Measurements from ENCODE around the gene PARD3.

The PARD3 gene

DNA sequence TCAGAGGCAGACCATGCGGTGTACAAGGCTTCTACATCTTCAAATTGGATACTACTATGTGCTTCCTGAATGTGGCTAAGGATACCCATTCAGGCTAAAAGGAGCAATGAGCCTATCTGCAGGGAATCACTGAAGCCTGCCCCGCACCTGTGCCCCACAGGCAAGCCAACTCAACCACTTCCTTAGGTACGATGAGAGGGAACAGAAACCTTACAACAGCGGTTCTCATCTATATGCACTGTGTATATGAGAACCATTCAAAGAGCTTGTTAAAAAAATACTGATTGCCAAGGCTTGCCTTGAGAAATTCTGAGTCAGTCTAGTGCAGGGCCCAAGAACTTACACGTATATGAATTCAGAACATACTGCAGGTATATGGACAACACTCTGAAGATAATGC is 679.6 kb downstream of the PARD3 start:
- DNase-seq: no peak

- no peak for DNase-seq
These were observed 680.5 kb downstream of the PARD3 start for GRCh38 chr10:34134602-34135001.

DNA sequence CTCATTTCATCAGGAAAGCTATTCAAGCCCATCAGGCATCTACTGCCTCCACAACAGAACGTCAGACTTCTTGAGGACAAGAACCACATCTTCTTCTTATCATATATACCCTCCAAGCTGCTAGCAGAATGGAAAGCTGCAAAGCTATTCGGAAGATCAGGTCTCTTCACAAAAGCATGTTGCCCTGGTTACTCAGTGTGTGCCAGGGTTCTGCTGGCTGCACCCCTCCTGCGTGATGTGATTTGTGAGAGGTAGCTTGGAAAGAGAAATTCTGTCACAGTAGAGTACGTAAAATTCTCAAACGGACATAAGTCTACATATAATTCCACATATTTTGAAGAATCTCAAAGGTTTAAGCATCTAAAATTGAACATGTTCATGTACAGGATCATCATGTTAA is 681.7 kb downstream of the PARD3 start:
- no peak for DNase-seq

- no peak for DNase-seq
These were observed 683.9 kb downstream of the PARD3 start for GRCh38 chr10:34131152-34131551.

DNA sequence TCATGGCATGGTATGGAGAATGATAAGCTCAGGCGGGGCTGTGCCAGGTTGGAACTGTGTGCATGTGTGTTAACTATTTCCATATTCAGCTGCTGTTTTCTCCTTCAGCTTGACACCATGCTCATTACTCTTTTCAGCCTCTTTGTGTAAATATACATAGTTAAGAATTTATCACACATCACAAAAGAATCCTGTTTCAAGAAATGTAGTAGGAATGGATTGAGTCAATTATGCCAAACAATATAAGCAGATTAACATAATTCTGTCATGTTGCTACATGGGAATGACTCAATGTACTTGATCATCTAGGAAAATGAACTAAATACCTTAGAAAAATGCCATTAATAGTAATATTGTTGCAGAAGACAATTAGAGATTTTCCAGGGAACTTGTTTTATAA is 687.4 kb downstream of the PARD3 start:
- no peak for DNase-seq

DNA sequence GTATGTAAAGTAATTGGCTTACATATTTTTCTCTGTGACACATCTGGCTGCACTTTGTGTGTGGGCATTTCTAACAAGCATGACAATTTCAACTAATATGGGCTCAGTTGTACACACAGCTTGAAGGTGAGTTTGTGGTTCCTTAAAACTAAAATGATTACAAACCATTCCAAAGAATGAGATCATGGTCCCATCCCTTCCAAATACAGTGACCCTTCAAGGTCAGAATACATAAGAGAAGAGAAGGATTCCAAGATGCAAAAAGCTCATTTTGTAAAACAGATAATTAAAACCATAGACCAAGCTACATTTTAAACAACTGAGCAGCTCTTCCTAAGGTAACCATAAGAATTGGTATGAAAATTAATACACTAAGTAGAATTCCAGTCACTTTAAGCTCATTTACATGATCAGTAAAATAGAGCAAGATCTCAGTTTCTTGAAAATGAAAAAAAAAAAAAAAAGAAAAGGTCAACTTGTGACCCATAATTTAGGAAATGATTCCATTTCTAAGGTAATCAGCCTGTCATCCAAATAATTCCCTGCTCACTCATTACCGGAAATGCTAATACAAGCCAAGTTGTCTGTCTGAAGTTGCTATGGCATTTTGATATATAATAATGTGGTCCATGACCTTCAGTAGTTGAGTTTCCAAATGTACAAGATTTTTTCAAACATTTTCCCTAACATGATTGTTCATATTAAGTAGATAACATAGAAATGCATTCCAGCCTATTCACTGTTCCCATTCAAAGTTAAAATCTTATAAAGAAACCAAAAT is 688.5 kb downstream of the PARD3 start:
- DNase-seq: no peak

GRCh38 chr10:34125702-34126101 is 689.4 kb downstream of the PARD3 start:
- DNase-seq: no peak

GRCh38 chr10:34124522-34125035 is 690.5 kb downstream of the PARD3 start:
- no peak for DNase-seq

- no peak for DNase-seq
These were observed 693.1 kb downstream of the PARD3 start for GRCh38 chr10:34121781-34122622.

- DNase-seq: no peak
These were observed 693.9 kb downstream of the PARD3 start for GRCh38 chr10:34121125-34121753.

DNA sequence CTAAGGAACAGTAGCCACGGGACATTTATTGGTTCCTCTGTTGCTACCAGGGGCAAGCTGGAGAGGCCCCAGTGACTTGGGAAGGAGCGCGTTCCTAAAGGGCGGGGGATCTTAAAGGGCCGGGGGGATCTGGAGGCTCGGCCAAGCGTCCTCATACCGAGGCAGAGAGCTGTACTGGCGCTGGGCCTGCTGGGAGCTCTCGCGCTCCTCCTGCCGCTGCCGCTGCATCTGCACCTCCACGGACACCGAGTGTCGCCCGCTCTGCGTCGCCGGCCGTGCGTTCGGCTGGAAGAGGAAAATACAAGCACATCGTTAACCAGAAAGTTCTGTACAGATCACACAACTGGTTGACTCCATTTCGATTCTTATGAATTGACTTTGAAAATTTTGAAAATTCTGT is 695.6 kb downstream of the PARD3 start:
- DNase-seq: no peak

DNA sequence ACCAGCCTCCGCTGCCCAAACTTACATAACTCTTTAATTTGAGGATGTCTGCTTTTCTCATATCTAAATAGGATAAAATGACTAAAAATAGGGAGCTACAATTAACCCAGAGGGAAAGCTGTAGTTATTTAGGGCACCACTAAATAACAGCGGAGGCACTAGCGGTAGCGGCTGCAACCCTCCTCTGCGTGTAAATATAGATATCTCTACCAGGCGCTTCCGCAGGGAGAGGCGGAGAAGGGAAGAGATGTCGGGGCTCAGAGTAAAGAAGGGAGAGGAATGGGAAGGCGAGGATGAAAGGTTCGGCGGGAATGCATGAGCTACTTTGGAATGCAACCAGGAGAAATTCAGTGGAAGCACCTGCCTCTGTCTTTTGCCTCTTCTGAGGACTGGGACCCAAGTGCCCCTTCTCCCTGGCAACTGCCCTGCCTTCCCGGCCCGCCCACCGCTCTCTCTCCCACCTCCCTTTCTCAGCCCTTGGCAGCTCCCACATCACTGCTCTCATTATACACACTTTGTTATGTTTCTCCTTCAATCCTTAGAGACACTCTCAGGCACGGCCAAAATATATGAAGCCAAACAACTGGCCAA is 698.3 kb downstream of the PARD3 start:
- no peak for DNase-seq

GRCh38 chr10:34116220-34116641 is 698.9 kb downstream of the PARD3 start:
- no peak for DNase-seq

DNA sequence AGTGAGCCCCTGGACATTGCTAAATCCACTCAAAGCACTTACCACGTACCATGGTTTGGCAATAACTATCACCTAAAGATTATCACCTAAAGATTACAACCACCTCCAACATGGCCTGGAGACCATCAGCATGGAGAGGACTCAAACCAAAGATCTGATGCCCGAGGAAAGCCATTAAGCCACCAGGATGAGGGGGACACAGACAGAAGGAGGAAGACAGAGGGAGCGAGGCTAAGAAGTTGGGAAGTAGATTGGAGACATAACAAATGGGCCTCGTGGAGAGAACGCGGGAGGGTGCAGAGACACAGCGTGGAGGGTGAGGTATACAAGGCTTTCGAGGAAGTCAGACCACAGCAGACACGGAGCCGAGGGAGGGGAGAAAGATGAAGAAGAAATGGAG is 700.2 kb downstream of the PARD3 start:
- DNase-seq: no peak

DNA sequence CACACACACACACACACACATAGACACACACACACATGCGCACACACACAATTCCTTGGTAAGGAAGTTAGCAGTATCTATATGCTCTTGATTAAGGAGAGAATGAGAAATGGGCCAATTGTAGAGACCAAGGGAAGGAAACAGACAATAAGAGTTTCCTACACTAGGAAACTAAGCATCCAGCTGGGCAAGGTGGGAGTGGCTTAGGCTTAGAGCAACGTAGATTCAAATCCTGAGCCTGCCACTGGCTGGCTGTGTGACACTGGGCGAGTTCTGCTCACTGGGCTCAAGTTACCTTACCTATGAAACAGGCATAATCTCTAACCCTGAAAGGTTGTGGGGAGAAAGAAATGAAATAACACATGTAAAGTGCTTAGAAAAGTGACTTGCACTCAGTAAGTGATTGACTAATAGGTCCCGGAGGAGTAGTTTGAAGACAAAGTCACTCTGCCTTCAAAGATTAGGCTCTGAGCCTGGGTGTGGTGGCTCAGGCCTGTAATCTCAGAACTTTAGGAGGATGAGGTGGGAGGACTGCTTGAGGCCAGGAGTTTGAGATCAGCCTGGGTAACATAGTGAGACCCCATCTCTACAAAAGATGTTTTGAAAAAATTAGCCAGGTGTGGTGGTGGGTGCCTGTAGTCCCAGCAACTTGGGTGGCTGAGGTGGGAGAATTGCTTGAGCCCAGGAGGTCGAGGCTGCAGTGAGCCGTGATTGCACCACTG is 701.4 kb downstream of the PARD3 start:
- DNase-seq: no peak

DNA sequence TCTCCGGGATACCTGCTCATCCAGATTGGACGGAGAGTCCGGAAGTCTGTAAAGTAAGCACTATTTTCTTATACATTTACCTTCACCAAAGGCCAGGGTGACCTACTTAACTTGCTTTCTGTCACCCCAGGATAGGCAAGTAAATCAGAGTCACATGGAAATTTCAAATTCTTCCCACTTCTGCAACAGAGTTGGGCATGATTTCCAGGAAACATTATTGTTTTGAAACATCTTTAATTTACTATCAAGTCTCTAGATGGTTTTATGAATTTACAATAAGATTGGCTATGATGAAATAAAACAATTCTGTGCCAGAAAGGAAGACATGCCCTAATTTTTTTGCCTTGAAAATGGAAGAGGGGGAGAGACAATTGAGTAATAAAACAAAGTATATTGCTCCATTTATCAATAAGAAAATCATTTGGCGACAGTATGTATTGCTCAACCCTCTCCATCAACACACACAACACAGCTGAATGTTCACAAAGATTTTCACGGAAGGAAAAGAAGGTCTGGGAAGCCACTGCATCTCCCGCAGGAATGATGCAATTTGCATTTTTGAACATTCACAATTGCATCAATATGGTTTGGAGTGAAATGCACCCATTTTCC is 702.8 kb downstream of the PARD3 start:
- DNase-seq: no peak

DNA sequence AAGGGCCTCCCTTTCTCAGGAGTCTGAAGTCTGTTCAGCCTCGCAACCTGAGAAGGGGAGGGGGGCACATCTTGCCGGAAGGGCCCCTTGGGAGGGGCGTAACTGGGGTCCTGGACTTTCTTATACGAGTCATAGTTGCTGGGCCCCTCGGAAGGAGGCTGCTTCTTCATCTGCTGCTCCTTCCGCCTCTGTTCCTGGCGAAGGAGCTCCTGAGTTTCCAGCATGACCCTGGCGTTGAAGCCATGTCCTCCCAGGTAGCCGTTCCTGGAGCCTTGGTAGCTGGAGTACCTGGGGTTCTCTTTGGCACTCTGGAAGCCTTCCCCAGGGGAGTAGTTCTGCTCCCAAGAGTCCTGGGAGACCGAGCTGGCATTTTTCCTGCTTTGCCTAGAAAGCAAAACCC is 703.9 kb downstream of the PARD3 start:
- no peak for DNase-seq

DNA sequence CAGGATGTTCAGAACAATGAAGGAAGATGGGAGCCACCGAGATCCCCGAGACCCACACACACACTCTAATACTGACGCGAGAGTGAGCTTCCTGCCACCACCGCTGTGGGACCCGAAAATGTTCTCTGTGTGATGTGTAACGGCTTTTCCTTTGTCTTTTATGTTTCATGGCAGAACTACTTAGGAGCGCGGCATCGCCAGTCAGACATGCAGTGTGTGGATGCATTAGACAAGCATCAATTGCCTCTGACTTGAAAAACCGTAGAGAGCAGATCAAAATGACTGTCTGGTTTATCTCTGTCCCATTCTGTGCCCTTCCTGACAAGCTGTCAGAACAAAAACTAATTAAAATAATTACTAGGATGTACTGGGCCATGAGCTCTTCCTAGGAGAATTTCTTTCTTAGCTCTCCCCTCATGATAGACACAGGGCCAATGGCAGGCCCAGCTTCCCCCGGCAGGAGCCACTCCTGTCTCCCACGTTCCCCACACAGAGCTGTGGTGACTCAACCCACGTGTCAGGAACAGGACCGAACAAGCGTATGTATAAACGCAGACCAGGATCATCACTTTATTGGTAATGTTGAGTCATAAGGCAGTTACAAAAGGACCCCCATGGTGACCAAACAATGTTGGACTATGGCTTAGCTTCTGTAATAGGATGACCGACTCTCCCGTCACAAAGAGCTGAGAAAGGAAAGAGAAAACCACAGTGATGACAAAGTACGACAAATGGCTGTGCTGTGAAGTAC is 705.0 kb downstream of the PARD3 start:
- no peak for DNase-seq

DNA sequence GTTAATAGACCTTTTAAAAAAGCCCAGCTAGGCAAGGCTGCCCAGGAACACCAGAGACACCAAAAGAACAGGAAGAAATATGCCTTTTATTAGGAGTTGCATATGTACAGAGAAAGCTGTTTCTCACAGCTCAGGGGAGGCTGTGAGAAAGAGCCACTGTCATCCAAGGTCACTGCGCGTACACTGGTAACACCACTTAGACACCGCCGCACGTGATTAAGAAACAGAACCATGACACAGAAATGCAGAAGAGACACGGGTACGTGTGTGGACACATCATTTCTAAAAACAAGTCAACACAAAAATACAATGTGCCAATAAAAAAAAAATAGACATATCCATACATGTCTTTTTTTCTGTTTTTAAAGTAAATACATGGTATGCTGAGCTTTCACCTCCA is 705.6 kb downstream of the PARD3 start:
- no peak for DNase-seq

GRCh38 chr10:34107626-34108516 is 707.2 kb downstream of the PARD3 start:
- DNase-seq: no peak

Data from DMS153 (cell line).